Endothelial cell of umbilical vein (primary cell): Measurements from ENCODE around the gene HTRA3. TPM values are rescaled to one million over a fixed set of nuclear protein-coding genes. Genes with fewer than 3 reads are reported as not detected.

ENCODE experiments used
- BruUV-seq: library from RNA; stranded (reverse); fragments of 400-500 nt; replicated peaks from 2 replicates; lab custom pipeline; 2021; lab: Mats Ljungman, UMichigan
- CTCF ChIA-PET: fragments of 300-600, 350-600 bp; sonication (Branson Sonifier 250); formaldehyde crosslinking; loops from one replicate; lab custom pipeline; 2021; ENCODE audit warnings: antibody characterized with exemption, inconsistent platforms; lab: Charles Lee
- POLR2A ChIA-PET: fragments of 300-600, 350-600 bp; sonication (Branson Sonifier 250); formaldehyde crosslinking; loops from one replicate; lab custom pipeline; 2021; ENCODE audit warnings: antibody characterized with exemption, inconsistent platforms; lab: Charles Lee
- DNase-seq: peaks from one replicate; pipeline ENCODE4 v3.0.0-alpha.2; 2011; ENCODE audit warnings: low read depth, low spot score
- FAIRE-seq: peaks from 2 replicates; lab custom pipeline; 2011; peaks lifted over from hg19 to GRCh38; lab: Jason Lieb, UNC
- H2AFZ ChIP-seq: 2 replicates; pipeline ENCODE4 v1.6.0; 2012; ENCODE audit warnings: low read depth, low read length, control low read depth, inconsistent platforms
- H3K27ac ChIP-seq: 2 replicates; pipeline ENCODE4 v1.5.1; 2011; ENCODE audit warnings: low read depth, mild to moderate bottlenecking, control low read depth, low read length, moderate library complexity; ENCODE audit not compliant: insufficient read depth
- H3K27me3 ChIP-seq, 2 experiments: 2 replicates each; pipeline versions ENCODE4 v1.6.0 to v1.6.1; 2011; ENCODE audit warnings: low read length in 2 of 2, mixed read lengths in 1 of 2; ENCODE audit not compliant: control insufficient read depth in 2 of 2, insufficient read depth in 2 of 2
- H3K36me3 ChIP-seq, 2 experiments: 2 replicates in 1 of 2; 3 replicates in 1 of 2; pipeline ENCODE4 v1.5.1; 2011; ENCODE audit warnings: low read length in 2 of 2, mild to moderate bottlenecking in 1 of 2, moderate library complexity in 1 of 2; ENCODE audit not compliant: control insufficient read depth in 2 of 2, insufficient read depth in 2 of 2; ENCODE audit errors: extremely low read depth in 1 of 2
- H3K4me1 ChIP-seq: 3 replicates; pipeline ENCODE4 v1.5.1; 2011; ENCODE audit warnings: mild to moderate bottlenecking, low read length; ENCODE audit not compliant: control insufficient read depth, insufficient read depth; ENCODE audit errors: extremely low read depth
- H3K4me2 ChIP-seq: 2 replicates; pipeline ENCODE4 v1.6.1; 2011; ENCODE audit warnings: low read length, control low read depth, mixed read lengths; ENCODE audit not compliant: insufficient read depth
- H3K4me3 ChIP-seq, 3 experiments: fragments of 200-600 bp in 1 of 3; sonication (generic), shearing (Covaris generic) in 1 of 3; replicated peaks in 1 of 3; 2 replicates each; pipeline ENCODE4 v1.5.1; 2011 to 2016; ENCODE audit warnings: control low read depth in 3 of 3, low read length in 3 of 3, mild to moderate bottlenecking in 2 of 3, inconsistent platforms in 1 of 3, low read depth in 1 of 3, moderate library complexity in 1 of 3; ENCODE audit not compliant: insufficient read depth in 1 of 3
- H3K79me2 ChIP-seq: 2 replicates; pipeline ENCODE4 v1.6.0; 2012; ENCODE audit warnings: low read length, inconsistent platforms; ENCODE audit not compliant: control insufficient read depth, insufficient read depth
- H3K9ac ChIP-seq: replicated peaks from 2 replicates; pipeline ENCODE3; 2011; ENCODE audit warnings: low read length, control low read depth; ENCODE audit not compliant: insufficient read depth; ENCODE audit errors: extremely low read depth
- H3K9me1 ChIP-seq: replicated peaks from 3 replicates; pipeline ENCODE4 v1.6.0; 2011; ENCODE audit warnings: mild to moderate bottlenecking, low read length; ENCODE audit not compliant: control insufficient read depth, insufficient read depth; ENCODE audit errors: extremely low read depth
- H3K9me3 ChIP-seq: replicated peaks from 2 replicates; pipeline ENCODE4 v1.5.1; 2012; ENCODE audit warnings: low read length, inconsistent platforms; ENCODE audit not compliant: control insufficient read depth, insufficient read depth
- H4K20me1 ChIP-seq: replicated peaks from 2 replicates; pipeline ENCODE3; 2011; ENCODE audit warnings: mild to moderate bottlenecking, low read length; ENCODE audit not compliant: control insufficient read depth, insufficient read depth; ENCODE audit errors: extremely low read depth
- CTCF ChIP-seq, 2 donors: IDR thresholded peaks; 1 replicate in 1 of 2; 2 replicates in 1 of 2; pipeline ENCODE4 v1.5.1; 2011; ENCODE audit warnings: low read length in 2 of 2, mild to moderate bottlenecking in 2 of 2, moderate library complexity in 2 of 2, control low read depth in 1 of 2, inconsistent platforms in 1 of 2, low read depth in 1 of 2; ENCODE audit not compliant: insufficient read depth in 1 of 2; ENCODE audit errors: extremely low read depth in 1 of 2
- EZH2 ChIP-seq: IDR thresholded peaks from 2 replicates; pipeline ENCODE4 v1.6.1; 2012; ENCODE audit warnings: borderline replicate concordance, low read depth, mild to moderate bottlenecking, moderate library complexity, low read length, inconsistent platforms; ENCODE audit not compliant: severe bottlenecking
- FOS ChIP-seq: IDR thresholded peaks from 2 replicates; pipeline ENCODE4 v1.6.1; 2011; ENCODE audit warnings: mild to moderate bottlenecking, low read length, moderate library complexity, borderline replicate concordance; ENCODE audit not compliant: insufficient read depth
- GATA2 ChIP-seq: IDR thresholded peaks from 2 replicates; pipeline ENCODE4 v1.7.0; 2011; ENCODE audit warnings: low read depth, mild to moderate bottlenecking, moderate library complexity, mixed read lengths, low read length; ENCODE audit not compliant: insufficient read length, insufficient read depth
- JUN ChIP-seq: IDR thresholded peaks from 2 replicates; pipeline ENCODE4 v1.6.1; 2011; ENCODE audit warnings: borderline replicate concordance, low read depth; ENCODE audit not compliant: insufficient read length, insufficient read depth
- MYC ChIP-seq: IDR thresholded peaks from one replicate; pipeline ENCODE4 v1.6.1; 2011; ENCODE audit warnings: mild to moderate bottlenecking, low read depth, low read length
- POLR2AphosphoS5 ChIP-seq: IDR thresholded peaks from 2 replicates; pipeline ENCODE4 v1.6.1; 2012; ENCODE audit warnings: low read depth, mild to moderate bottlenecking, control low read depth, low read length, moderate library complexity; ENCODE audit not compliant: insufficient read depth
- dilution Hi-C: fragments of 300-500 bp; cut with MboI; formaldehyde crosslinking; loops from one replicate; pipeline ENCODE4 v1.15.0; 2019; ENCODE audit warnings: low sequenced_read_pairs; ENCODE audit not compliant: extremely low pct_ligation_motif_present
- intact Hi-C: fragments of 100-400 bp; cut with micrococcal nuclease; formaldehyde crosslinking; loops from one replicate; pipeline ENCODE4 v1.10.0; 2022
- polyA plus RNA-seq, 4 experiments: library from polyadenylated mRNA; depleted of rRNA in 3 of 4; stranded (reverse) in 3 of 4; unstranded in 1 of 4; fragments of >200 nt; gene quantifications; 2 replicates each; pipeline versions ENCODE4 v1.2.1 to v1.2.3, GENCODE V29; 2011 to 2012; ENCODE audit warnings: missing spikeins in 1 of 4
- total RNA-seq: library from RNA; stranded (reverse); gene quantifications from 2 replicates; pipeline ENCODE4 v1.2.3, GENCODE V29; 2021

HTRA3 gene
- total and polyA plus RNA-seq, 2 donors (not counting 3 experiments of a cell fraction or from before 2014, with no cell fraction given): 9.0 to 12.0 TPM

GRCh38 chr4:8297691-8298485 lies 28.3 kb downstream of the HTRA3 start:
- Histone ChIP-seq H4K20me1 (no peaks in the 10 kb centered on the region), H3K79me2 (no peaks in the 10 kb centered on the region), H2AFZ (no peak overlapping the region), H3K4me2 (no peak overlapping the region), H3K9me3 (no peaks in the 10 kb centered on the region), H3K9ac (no peak overlapping the region), H3K9me1 (no peaks in the 10 kb centered on the region), H3K36me3 (no peaks in the 10 kb centered on the region), H3K4me1 (no peaks in the 10 kb centered on the region), H3K27ac (no peak overlapping the region), H3K27me3 (peaks cover 0 to 8% of the 10 kb centered on the region in 2 experiments), H3K4me3 (no peak overlapping the region)
- ChIA-PET CTCF (no interaction called here), POLR2A (no interaction called here)
- no peak for DNase-seq
- intact Hi-C loops (no loop called here), dilution Hi-C loops (no loop called here)
- BruUV-seq: no TSS peak
- no peak for FAIRE-seq
- TF ChIP-seq EZH2 (no peak), FOS (no peak), POLR2AphosphoS5 (no peak), CTCF (IDR thresholded peaks at IDR 0.05; ENCODE audit: extremely low read depth in 1 of 2, insufficient read depth in 1 of 2, low read depth in 1 of 2, low read length in 2 of 2) (no peak), JUN (no peak), MYC (no peak), GATA2 (no peak)
